Fibroblast of the conjunctiva (primary cell): ENCODE data around the gene DHRS2.
A peak's percentile ranks its signal among the peaks of the same experiment; 100 is the strongest.
"Not testable (repeated sequence)": the region's sequence is repeated elsewhere in the genome, so short reads cannot be mapped to it uniquely, and the experiment has no call there.

Source experiments
- DNase-seq: peaks from one replicate; pipeline ENCODE4 v3.0.0-alpha.2; 2010; ENCODE audit warnings: low read depth

Gene DHRS2, protein sequence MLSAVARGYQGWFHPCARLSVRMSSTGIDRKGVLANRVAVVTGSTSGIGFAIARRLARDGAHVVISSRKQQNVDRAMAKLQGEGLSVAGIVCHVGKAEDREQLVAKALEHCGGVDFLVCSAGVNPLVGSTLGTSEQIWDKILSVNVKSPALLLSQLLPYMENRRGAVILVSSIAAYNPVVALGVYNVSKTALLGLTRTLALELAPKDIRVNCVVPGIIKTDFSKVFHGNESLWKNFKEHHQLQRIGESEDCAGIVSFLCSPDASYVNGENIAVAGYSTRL

DNA sequence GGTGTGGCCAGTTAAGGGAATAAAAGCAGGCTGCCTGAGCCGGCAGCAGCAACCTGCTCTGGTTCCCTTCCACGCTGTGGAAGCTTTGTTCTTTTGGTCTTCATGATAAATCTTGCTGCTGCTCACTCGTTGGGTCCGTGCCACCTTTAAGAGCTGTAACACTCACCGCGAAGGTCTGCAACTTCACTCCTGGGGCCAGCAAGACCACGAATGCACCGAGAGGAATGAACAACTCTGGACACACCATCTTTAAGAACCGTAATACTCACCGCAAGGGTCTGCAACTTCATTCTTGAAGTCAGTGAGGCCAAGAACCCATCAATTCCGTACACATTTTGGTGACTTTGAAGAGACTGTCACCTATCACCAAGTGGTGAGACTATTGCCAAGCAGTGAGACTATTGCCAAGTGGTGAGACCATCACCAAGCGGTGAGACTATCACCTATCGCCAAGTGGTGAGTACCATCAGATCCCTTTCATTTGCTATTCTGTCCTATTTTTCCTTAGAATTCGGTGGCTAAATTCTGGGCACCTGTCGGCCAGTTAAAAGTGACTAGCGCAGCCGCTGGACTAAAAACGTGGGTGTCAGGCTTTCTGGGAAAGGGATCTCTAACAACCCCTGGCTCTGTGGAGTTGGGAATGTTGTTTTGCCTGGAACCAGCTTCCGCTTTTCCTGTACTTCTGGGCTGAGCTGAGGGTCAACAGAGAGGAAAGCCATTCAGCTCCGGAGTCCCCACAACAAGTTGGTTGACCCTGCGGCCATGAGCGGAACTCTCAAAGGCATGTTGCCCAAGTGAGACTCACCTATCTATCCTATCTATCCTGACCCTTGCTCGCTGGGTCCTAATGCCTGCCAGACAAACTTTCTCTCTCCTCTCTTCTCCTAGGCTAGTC, at the start of gene DHRS2:
DHRS2 (plus strand) TSS at position 48 of the 895 bp plus-strand sequence. CDS start 2,501 bp downstream, outside the sequence.
- DNase-seq = no peak

DNA sequence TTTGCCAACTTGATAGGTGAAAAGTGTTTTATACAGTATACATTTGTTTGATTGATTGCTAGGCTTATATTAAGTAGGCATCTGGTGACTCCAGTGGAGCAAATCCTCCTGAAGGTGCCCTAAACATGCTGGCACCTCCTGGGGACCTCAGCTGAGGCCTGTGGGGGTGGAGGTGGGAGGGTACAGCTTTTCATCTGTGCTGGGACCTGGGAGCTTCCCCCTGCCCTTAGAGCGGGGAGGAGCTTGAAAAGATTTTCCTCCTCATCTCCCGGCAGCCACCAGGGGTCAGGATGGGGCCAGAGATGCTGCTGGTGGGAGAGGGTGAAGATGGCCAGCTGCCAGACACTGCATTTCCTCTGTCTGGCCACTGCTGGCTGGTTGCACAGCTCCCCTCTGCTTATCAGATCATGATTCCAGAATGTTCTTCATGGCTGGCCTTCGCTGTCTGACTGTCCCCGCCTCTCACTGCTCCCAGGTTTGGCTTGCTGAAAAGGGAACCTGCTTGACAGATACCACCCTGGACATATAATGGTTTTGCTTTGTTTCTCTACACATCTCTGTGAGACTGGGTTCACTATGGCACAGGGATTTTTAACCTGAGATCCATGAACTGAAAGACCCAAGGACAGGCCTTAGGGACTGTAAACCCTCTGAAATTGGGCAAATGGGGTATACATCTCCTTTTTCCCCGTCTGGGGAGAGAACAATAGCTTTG, 47.1 kb upstream of the DHRS2 start:
- DNase-seq = peak; percentile 84

DNA sequence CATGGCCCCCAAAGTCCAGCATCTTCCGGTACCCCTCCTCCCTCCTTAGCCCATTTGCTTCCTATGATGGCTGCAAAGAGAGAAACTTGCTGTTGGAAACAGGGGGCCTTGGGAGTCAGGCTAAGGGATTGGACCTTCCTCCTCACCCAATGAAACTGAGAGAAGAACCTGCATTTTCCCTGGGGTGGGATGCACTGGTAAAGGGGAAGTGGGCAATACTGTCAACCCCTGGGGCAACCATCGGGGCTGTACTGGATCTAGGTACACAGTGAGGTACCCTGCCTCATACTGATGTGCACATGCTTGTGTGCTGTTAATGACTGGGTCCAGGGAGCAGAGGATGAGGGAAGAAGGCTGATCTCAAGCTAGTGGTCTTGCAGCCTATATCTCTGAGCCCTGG, 46.6 kb upstream of the DHRS2 start:
- DNase-seq = no peak

DNA sequence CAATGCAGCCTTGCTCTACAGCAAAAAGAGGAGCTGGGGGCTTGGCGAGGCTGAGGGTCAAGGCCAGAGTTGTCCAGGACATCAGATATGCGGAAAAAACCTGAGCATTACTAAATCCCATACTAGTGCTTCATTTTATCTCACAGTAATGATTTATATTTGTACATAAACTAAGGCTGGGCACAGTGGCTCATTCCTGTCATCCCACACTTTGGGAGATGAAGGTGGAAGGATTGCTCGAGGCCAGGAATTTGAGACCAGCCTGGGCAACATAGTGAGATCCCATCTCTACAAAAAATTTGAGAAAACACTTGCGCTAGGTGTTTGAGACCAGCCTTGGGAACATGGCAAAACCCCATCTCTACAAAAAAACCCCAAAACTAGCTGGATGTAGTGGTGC, 46.0 kb upstream of the DHRS2 start:
- no peak for DNase-seq

DNA sequence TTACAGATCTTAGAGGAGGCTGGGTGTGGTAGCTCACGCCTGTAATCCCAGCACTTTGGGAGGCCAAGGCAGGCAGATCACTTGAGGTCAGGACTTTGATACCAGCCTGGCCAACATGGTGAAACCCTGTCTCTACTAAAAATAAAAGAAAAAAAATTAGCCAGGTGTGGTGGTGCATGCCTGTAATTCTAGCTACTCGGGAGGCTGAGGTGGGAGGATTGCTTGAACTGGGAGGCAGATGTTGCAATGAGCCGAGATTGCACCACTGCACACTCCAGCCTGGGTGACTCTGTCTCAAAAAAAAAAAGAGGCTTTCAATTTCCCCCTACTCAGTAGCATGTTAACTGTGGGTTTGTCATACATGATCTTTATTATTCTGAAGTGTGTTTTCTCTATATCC, 42.0 kb upstream of the DHRS2 start:
- DNase-seq = not testable (repeated sequence)

DNA sequence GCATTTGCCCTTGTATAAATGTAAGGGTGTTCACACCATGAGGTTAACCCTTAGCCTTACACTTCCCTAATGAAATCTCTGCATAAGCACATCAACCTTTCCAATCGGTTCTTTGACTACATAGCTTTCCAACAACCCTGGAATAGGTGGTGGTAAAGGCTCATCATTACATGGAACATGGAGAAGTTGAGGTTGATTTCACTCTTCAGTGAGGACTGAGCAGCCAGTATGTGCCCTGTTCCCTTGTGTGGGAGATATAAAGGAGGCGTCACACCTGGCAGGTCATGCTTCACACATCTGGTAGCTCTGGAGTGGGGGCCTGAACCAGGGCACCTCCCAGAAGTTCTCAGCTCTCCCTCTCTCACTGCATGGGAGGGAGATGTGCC, 35.8 kb upstream of the DHRS2 start:
- DNase-seq = no peak

DNA sequence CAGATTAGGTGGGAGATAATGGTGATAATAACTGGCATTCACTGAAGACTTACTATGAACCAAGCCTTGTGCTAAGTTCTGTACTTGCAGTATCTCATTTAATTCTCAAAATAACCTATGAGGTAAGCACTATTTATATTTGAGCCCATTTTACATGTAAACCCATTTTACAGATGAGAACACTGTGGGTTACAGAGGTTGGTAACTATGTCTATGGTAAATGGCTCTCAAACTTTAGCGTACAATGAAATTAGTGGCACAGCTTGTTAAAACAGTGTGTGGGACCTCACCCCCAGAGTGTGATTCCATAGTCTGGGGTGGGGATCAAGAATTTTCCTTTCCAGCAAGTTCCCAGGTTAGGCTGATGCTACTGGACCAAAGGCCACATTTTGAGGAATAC, 35.4 kb upstream of the DHRS2 start:
- no peak for DNase-seq

DNA sequence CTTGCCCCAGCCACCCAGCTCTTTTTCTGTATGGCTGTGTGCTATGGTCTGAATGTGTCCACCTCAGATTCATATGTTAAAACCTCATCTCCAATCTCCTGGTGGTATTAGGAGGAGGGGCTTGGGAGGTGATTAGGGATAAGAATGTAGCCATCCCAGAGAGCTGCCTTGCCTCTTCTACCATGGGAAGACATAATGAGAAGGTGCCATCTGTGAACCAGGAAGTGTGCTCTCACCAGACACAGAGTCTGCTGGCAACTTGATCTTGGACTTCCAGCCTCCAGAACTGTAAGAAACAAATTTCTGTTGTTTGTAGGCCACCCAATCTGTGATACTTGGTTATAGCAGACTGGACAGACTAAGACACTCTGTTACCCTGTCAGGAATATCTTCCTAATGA, 34.7 kb upstream of the DHRS2 start:
- no peak for DNase-seq

DNA sequence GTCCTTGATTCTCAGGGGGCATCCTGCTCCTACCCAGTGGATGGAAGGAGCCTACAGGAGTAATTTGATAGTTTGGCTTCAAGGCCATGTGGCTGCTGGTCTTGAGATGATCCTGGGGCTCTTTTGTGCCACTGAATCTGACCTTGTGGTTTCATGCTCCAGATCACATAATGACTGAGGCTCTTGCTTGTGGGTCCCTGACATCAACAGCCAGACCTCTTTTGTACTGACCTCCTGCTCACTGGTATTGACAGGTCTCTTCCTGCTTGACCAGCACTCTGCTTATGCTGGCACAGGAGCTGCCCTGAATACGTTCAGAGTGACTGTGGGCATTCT, 34.4 kb upstream of the DHRS2 start:
- DNase-seq = no peak

DNA sequence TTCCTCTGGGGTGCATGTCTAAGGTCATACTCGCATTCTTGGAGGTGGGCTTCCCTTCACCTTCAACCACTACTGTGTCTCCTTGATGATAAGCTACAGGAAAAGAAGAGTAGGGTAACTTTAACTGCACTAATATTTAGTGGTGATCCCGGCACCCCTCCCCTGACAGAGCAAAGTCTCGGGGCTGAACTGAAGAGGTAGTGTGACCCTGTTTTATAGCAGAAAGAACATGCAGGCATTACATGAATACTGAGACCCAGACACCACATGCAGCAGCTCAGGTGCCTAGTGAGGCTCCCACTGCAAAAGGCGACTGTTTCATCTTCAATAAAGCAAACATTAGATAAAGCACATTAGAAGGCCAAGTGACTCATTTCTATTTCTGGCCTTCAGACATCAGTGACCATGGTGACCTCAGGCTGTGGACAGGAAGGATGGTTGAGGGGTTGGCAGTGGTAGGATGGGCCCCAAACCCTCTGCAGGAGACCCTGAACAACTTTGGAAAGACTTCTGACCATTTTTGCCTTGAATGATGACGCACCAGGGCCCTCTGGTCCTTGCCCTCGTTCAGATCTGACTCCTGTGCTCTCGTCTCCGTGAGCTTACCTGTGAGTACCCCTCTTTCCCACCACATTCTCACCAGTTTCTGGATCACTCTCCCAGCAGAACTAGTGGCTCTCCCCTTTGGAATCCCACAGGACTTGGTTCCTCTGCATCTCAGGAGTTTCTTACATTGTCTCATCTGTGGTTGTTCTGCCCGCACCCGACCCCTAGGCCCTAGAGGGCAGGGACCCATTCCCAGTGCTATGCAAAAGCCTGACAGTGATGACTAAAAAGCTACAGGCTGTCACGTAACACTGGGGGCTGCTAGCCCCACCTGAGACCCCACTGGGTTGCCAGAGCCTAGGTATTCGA, 33.7 kb upstream of the DHRS2 start:
- DNase-seq = no peak

DNA sequence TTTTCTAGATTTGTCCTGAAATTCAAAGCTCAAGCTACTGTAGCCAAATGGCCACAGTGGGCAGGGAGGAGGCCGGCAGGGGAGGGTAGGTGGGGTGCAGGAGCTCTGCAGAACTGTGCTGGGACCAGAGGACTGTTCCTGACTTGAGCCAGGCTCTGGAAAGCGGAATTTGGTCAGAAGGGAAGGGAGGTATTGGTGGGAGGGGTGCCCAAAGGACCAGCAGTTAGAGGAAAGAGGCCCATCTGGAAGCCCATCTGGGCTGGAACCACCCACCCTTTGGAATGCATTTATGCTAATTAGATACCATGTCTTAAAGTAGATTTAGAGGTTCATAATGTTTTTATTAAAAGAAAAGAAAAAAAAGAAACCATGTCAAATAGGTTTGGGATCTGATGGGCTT, 33.1 kb upstream of the DHRS2 start:
- DNase-seq = no peak

DNA sequence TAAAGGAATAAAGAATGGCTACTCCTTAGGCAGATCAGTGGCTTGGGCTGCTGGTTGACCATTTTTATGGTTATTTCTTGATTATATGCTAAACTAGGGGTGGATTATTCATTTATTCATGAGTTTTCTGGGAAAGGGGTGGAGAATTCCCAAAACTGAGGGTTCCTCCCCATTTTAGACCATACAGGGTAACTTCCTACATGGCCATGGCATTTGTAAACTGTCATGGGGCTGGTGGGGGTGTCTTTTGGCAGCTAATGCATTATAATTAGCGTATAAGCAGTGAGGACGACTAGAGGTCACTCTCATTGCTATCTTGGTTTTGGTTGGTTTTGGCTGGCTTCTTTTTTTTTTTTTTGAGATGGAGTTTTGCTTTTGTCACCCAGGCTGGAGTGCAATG, 32.0 kb upstream of the DHRS2 start:
- no peak for DNase-seq

DNA sequence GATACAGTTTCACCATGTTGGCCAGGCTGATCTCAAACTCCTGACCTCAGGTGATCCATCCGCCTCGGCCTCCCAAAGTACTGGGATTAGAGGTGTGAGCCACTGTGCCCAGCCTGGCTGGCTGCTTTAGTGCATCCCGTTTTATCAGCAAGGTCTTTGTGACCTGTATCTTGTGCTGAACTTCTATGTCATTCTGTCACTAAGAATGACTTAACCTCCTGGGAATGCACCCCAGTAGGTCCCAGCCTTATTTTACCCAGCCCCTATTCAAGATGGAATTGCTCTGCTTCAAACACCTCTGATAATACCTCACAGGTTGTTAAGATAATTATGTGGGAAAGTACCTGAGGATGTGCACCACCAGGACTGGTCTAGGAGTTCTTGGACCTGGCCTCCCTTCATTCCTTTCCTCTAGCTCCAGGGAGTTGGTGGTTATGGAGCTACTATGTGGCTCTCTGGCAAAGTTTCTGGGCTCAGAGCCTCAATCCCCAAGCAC, 31.4 kb upstream of the DHRS2 start:
- no peak for DNase-seq

DNA sequence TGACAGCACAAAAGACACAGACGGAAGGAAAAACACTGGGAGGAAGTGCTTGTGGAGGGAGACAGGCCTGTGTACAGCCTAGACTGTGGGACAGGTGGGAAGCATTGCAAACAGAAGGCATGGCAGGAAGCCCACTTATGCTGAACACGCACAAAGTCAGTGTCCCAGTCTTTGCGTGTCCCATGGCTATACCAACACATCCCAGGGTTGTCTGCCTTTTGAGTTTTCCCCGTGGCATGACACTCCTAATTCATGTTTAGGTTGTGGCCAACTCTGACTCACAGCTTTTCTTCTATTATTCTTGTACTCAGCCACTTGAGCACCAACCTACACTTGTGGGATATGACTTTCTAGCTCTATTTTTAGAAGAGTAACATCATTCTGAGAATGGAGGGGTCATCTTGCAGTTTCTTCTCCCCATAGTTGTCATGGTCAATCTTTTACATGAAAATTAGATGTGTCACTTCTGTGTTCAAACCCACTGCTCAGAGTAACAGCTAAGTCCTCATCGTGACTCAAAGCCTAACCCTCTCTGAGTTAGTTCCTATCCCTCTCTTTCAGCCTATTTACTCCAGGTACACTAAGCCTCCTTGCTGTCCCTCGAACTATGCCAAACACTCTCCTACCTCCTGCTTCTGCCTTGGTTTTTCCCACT, 30.1 kb upstream of the DHRS2 start:
- DNase-seq = no peak

DNA sequence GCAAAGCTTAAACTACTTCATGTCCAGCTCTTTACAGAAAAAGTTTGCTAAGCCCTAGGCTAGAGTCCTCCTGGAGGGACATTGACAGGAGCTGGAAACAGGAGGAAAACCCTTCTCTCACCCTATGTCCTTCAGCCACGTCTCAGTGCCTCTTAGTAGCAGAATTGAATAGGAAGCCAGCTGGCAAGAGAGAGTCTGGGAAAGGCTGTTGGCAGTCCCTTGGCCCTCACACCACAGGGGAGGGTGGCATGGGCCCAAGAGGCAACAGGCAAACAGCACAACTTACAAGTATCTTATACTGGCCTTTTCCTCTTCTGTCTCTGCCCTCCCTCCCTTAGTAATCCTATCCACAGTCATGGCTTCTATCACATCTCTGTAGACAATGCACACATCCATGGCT, 27.7 kb upstream of the DHRS2 start:
- no peak for DNase-seq

DNA sequence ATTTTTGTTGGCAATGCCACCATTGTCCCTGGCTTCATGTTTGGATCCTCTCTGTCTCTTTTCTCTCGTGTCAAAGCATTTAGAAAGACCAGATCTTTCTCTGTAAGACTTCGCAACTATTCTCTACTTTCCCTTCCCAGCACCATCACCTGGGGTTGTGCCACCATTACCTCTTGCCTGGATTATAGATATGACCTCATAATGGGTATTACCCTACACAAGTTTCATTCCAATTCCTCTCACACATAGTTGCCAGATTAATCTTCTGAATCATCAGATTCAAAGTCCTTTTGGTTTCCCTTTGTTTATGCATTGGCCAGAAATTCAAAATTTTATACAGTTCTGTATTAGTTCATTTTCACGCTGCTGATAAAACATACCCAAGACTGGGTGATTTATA, 27.2 kb upstream of the DHRS2 start:
- DNase-seq = no peak

DNA sequence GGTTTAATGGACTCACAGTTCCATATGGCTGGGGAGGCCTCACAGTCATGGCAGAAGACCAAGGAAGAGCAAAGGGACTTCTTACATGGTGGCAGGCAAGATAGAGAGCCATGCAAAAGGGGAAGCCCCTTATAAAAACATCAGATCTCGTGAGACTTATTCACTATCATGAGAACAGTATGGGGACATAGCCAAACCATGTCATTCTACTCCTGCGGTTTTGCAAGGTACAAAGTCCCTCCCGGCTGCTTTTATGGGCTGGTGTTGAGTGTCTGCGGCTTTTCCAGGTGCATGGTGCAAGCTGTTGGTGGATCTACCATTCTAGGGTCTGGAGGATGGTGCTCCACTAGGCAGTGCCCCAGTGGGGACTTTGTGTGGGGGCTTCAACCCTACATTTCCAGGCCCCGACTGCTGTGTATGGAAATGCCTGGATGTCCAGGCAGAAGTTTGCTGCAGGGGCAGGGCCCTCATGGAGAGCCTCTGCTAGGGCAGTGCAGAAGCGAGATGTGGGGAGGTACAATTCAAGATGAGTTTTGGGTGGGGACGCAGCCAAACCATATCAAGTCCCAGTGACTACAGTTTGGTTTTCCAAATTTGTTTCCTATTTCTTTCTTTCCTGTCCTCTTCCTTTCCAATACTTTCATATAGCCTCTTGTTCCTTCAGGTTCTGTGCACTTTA, 26.6 kb upstream of the DHRS2 start:
- not testable (repeated sequence) for DNase-seq

DNA sequence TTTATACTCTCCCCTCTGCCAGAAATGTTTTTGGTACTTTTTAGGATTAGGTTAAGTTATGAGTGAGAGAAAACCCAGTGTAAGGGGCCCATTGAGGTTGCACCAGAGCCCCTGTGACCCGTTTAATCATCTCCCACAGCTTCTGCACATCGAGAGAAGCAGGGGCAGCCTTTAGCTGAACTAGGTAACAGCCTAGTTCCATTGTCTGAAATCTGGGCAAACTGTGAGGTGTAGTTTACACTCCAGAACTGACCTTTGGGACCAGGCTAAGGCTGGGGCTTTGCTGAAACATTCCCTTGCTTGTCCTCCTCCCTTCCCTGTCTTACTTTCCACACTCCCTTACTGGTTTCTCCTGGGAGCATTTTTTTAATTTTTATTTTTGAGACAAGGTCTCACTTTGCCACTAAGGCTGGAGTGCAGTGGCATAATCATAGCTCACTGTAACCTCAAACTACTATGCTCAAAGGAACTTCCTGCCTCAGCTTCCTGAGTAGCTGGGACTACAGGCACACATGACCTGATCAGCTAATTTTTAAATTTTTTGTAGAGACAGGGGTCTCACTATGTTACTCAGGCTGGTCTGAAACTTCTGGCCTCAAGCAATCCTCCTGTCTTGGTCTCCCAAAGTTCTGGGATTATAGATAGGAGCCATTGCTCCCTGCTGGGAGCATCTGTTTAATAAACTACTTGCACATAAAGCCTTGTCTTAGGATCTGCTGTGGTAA, 25.9 kb upstream of the DHRS2 start:
- no peak for DNase-seq

DNA sequence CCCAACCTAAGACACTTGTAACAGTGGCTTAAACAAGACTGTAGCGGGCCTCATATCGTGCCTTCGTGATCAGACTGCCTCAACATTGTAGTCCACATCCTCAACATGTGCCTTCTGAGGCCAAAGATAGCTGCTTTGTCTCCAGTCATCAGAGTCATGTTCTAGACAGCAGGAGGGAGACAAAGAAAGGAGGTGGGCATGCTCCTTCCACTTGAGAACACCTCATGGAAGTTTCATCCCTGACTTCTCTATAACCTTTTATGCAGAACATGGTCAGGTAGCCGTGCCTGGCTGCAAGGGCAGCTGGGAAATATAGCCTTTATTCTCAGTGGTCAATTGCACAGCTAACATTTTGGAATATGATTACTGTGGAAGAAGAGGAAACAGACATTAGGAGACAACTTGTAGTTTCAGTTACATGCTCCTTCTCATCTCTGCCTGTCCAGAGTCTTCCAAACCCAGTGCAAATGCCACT, 25.3 kb upstream of the DHRS2 start:
- no peak for DNase-seq

DNA sequence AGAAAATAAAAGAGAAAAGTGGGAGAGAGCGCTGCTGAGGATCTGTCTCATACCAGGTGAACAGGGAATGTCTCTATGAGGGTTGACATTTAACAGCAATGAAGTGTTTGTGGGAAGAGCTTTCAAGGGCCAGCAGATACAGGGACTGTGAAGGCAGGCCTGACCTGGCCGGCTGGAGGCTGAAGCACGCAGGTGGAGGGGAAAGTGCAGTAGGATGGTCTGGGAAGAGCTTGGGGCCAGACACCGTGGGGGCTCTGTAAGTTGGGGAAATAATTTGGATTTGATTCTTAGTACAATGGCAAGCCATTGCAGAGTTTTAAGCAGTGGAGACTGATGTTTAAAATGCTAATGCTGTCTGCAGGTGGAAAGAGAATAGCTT, 23.8 kb upstream of the DHRS2 start:
- no peak for DNase-seq
